Activated CD4-positive, CD25-positive, alpha-beta regulatory T cell treated with anti-CD3 and anti-CD28 coated beads, Interleukin-2, amount 50 U/mL, for 72 hours (primary cell): ENCODE data around the gene SSB.
A peak's percentile ranks its signal among the peaks of the same experiment; 100 is the strongest.
"Not testable (repeated sequence)": the region's sequence is repeated elsewhere in the genome, so short reads cannot be mapped to it uniquely, and the experiment has no call there.

Experiments
- DNase-seq: peaks from one replicate; pipeline ENCODE4 v3.0.0; 2021

The SSB gene

GRCh38 chr2:169798718-169799592, at the start of gene SSB:
Gene SSB, plus strand, starts transcription at chr2:169798871. Its CDS starts 2,090 bp downstream, at chr2:169800961.
- peak; percentile 91 for DNase-seq

GRCh38 chr2:169752752-169753151, 45.9 kb upstream of the SSB start:
- no peak for DNase-seq

GRCh38 chr2:169755083-169755870, 43.4 kb upstream of the SSB start:
- DNase-seq: no peak

- DNase-seq: no peak
Measured at GRCh38 chr2:169756342-169756741, 42.3 kb upstream of the SSB start.

GRCh38 chr2:169757356-169757755, 41.3 kb upstream of the SSB start:
- no peak for DNase-seq

GRCh38 chr2:169757778-169758177, 40.9 kb upstream of the SSB start:
- no peak for DNase-seq

GRCh38 chr2:169759987-169760386, 38.7 kb upstream of the SSB start:
- no peak for DNase-seq

- DNase-seq: not testable (repeated sequence)
Measured at GRCh38 chr2:169760798-169761197, 37.9 kb upstream of the SSB start.

- DNase-seq: no peak
Measured at GRCh38 chr2:169761251-169761969, 37.3 kb upstream of the SSB start.

GRCh38 chr2:169761970-169762292, 36.7 kb upstream of the SSB start:
- DNase-seq: no peak

GRCh38 chr2:169765523-169765922, 33.1 kb upstream of the SSB start:
- no peak for DNase-seq

- peak; percentile 38 for DNase-seq
Measured at GRCh38 chr2:169767243-169767888, 31.3 kb upstream of the SSB start.

- peak; percentile 36 for DNase-seq
Measured at GRCh38 chr2:169768262-169768995, 30.2 kb upstream of the SSB start.

- no peak for DNase-seq
Measured at GRCh38 chr2:169771021-169771420, 27.6 kb upstream of the SSB start.

- no peak for DNase-seq
Measured at GRCh38 chr2:169771612-169772011, 27.1 kb upstream of the SSB start.

- no peak for DNase-seq
Measured at GRCh38 chr2:169772651-169773050, 26.0 kb upstream of the SSB start.

GRCh38 chr2:169775354-169775753, 23.3 kb upstream of the SSB start:
- no peak for DNase-seq

- no peak for DNase-seq
Measured at GRCh38 chr2:169775765-169776164, 22.9 kb upstream of the SSB start.

GRCh38 chr2:169776252-169776761, 22.4 kb upstream of the SSB start:
- DNase-seq: no peak

- no peak for DNase-seq
Measured at GRCh38 chr2:169778446-169778845, 20.2 kb upstream of the SSB start.

GRCh38 chr2:169781249-169782013, 17.2 kb upstream of the SSB start:
- DNase-seq: no peak
